ENCODE results near the gene MT4. TPM values are rescaled to one million over a fixed set of nuclear protein-coding genes. Genes with fewer than 3 reads are reported as not detected.

MT4 gene
- total RNA-seq, 1 donor from 2014 or later: not detected

- Mint-ChIP-seq H3K27ac (no peak overlapping the region), H3K4me3 (no peak overlapping the region), H3K4me1 (peaks cover 6% of the 10 kb centered on the region), H3K9me3 (peaks cover 2% of the 10 kb centered on the region), H3K36me3 (ENCODE audit: low read depth) (no peaks in the 10 kb centered on the region), H3K27me3 (peaks cover 37% of the 10 kb centered on the region)
- ATAC-seq (ENCODE audit: low read depth): no peak
- POLR2A ChIA-PET: interaction anchor here (0.9 kb wide), 1 partner anchor 14 kb away, joined by 3 read pairs; no protein-coding TSS in a partner anchor
- DNase-seq: no peak
- intact Hi-C loops (cut with micrococcal nuclease): no loop called here
- CTCF ChIA-PET: interaction anchor here (1.5 kb wide), 1 partner anchor 11 kb away, joined by 4 read pairs; no protein-coding TSS in a partner anchor
- TF ChIP-seq CTCF (IDR thresholded peaks at IDR 0.05): no peak
Measured at GRCh38 chr16:56591377-56592060, 26.6 kb downstream of the MT4 start.

- no peak overlapping the region for H3K27ac Mint-ChIP-seq
- POLR2A ChIA-PET: no interaction called here
- ATAC-seq (ENCODE audit: low read depth) (no peak), DNase-seq (no peak)
- H3K4me1 Mint-ChIP-seq: peaks cover 5% of the 10 kb centered on the region
- no peak for TF ChIP-seq CTCF (IDR thresholded peaks at IDR 0.05)
- H3K4me3 Mint-ChIP-seq: no peak overlapping the region
- intact Hi-C loops (cut with micrococcal nuclease): no loop called here
- H3K36me3 Mint-ChIP-seq (ENCODE audit: low read depth): no peaks in the 10 kb centered on the region
- CTCF ChIA-PET: no interaction called here
- peaks cover 6% of the 10 kb centered on the region for H3K9me3 Mint-ChIP-seq
- peaks cover 35% of the 10 kb centered on the region for H3K27me3 Mint-ChIP-seq
Measured at GRCh38 chr16:56593573-56594291, 28.9 kb downstream of the MT4 start.

GRCh38 chr16:56594292-56594619 lies 29.4 kb downstream of the MT4 start:
- peaks cover 31% of the 10 kb centered on the region for H3K27me3 Mint-ChIP-seq
- DNase-seq (no peak), ATAC-seq (ENCODE audit: low read depth) (no peak)
- POLR2A ChIA-PET: no interaction called here
- H3K36me3 Mint-ChIP-seq (ENCODE audit: low read depth): no peaks in the 10 kb centered on the region
- no peak for TF ChIP-seq CTCF (IDR thresholded peaks at IDR 0.05)
- H3K27ac Mint-ChIP-seq: no peak overlapping the region
- H3K9me3 Mint-ChIP-seq: peaks cover 6% of the 10 kb centered on the region
- intact Hi-C loops (cut with micrococcal nuclease): no loop called here
- no peak overlapping the region for H3K4me3 Mint-ChIP-seq
- peaks cover 2% of the 10 kb centered on the region for H3K4me1 Mint-ChIP-seq
- CTCF ChIA-PET: no interaction called here

GRCh38 chr16:56600398-56600999 lies 35.6 kb downstream of the MT4 start:
- TF ChIP-seq CTCF (IDR thresholded peaks at IDR 0.05): no peak
- Mint-ChIP-seq H3K4me1 (no peaks in the 10 kb centered on the region), H3K36me3 (ENCODE audit: low read depth) (no peaks in the 10 kb centered on the region), H3K27ac (no peak overlapping the region), H3K9me3 (peaks cover 5% of the 10 kb centered on the region), H3K4me3 (no peak overlapping the region), H3K27me3 (peaks cover 26% of the 10 kb centered on the region)
- DNase-seq (no peak), ATAC-seq (ENCODE audit: low read depth) (peak; percentile 50)
- intact Hi-C loops (cut with micrococcal nuclease): loop anchor here (1.0 to 10.0 kb wide), 4 partner anchors 23 to 934 kb away; partner anchors contain the start of gene CCDC102A
- ChIA-PET POLR2A (interaction anchor here (1.0 kb wide), 1 partner anchor 11 kb away, joined by 3 read pairs; no protein-coding TSS in a partner anchor), CTCF (interaction anchor here (0.6 to 3.9 kb wide), 6 partner anchors 11 to 101 kb away, joined by 3 to 21 read pairs (median 4); no protein-coding TSS in a partner anchor)

- Mint-ChIP-seq H3K4me1 (no peaks in the 10 kb centered on the region), H3K27ac (no peak overlapping the region), H3K36me3 (ENCODE audit: low read depth) (no peaks in the 10 kb centered on the region), H3K27me3 (peaks cover 26% of the 10 kb centered on the region), H3K9me3 (peaks cover 8% of the 10 kb centered on the region), H3K4me3 (no peak overlapping the region)
- no peak for ATAC-seq (ENCODE audit: low read depth)
- TF ChIP-seq CTCF (IDR thresholded peaks at IDR 0.05): no peak
- intact Hi-C loops (cut with micrococcal nuclease): loop anchor here (5.0 to 10.0 kb wide), 2 partner anchors 89 to 933 kb away; partner anchors contain the start of gene CCDC102A
- DNase-seq: no peak
- ChIA-PET POLR2A (interaction anchor here (1.0 kb wide), 1 partner anchor 10 kb away, joined by 3 read pairs; no protein-coding TSS in a partner anchor), CTCF (interaction anchor here (1.0 to 3.9 kb wide), 4 partner anchors 10 to 100 kb away, joined by 3 to 21 read pairs (median 12); no protein-coding TSS in a partner anchor)
Measured at GRCh38 chr16:56601325-56601724, 36.5 kb downstream of the MT4 start.

Measured in activated B cell treated with CpG ODN at 0.5 μM for 24 hours (primary cell).